Measurements from ENCODE around the gene SNX17.
"Not testable (repeated sequence)": the region's sequence is repeated elsewhere in the genome, so short reads cannot be mapped to it uniquely, and the experiment has no call there.

Gene SNX17

GRCh38 chr2:27370026-27370815, at the start of gene SNX17, which contains the start of gene EIF2B4:
TSS of gene SNX17 (plus strand) at chr2:27370616. CDS start at chr2:27370744, 128 bp downstream.
TSS of gene EIF2B4 (minus strand) at chr2:27370338. CDS start at chr2:27370314, 24 bp downstream.
- peak; percentile 99 for DNase-seq

- no peak for DNase-seq
These were observed 49.4 kb upstream of the SNX17 start for GRCh38 chr2:27320958-27321543.

GRCh38 chr2:27322301-27322765, 48.1 kb upstream of the SNX17 start:
- DNase-seq, result no peak

GRCh38 chr2:27322766-27323595, 47.4 kb upstream of the SNX17 start, which contains the start of gene MPV17:
TSS of gene MPV17 (minus strand) at chr2:27323097. CDS start at chr2:27322517, 580 bp downstream.
- peak; percentile 81 to 82 for DNase-seq

GRCh38 chr2:27323596-27324285, 46.7 kb upstream of the SNX17 start:
- DNase-seq, result no peak

GRCh38 chr2:27324720-27325119, 45.7 kb upstream of the SNX17 start:
- DNase-seq, result no peak

- no peak for DNase-seq
These were observed 35.1 kb upstream of the SNX17 start for GRCh38 chr2:27335311-27335710.

- DNase-seq, result no peak
These were observed 34.2 kb upstream of the SNX17 start for GRCh38 chr2:27336173-27336572.

- no peak for DNase-seq
These were observed 22.8 kb upstream of the SNX17 start for GRCh38 chr2:27347641-27348040.

GRCh38 chr2:27350106-27350693, 20.2 kb upstream of the SNX17 start:
- DNase-seq, result no peak

- no peak for DNase-seq
These were observed 18.4 kb upstream of the SNX17 start for GRCh38 chr2:27351802-27352598.

GRCh38 chr2:27353386-27353761, 17.0 kb upstream of the SNX17 start:
- DNase-seq, result not testable (repeated sequence)

- DNase-seq, result no peak
These were observed 16.4 kb upstream of the SNX17 start for GRCh38 chr2:27353762-27354596.

GRCh38 chr2:27354597-27354927, 15.9 kb upstream of the SNX17 start:
- no peak for DNase-seq

- no peak for DNase-seq
These were observed 14.4 kb upstream of the SNX17 start for GRCh38 chr2:27356056-27356381.

GRCh38 chr2:27356382-27357181, 13.8 kb upstream of the SNX17 start, which contains the start of gene GTF3C2:
TSS of gene GTF3C2 (minus strand) at chr2:27356764. CDS start at chr2:27343554, 13,210 bp downstream.
- peak; percentile 92 for DNase-seq

GRCh38 chr2:27362678-27363420, 7.6 kb upstream of the SNX17 start:
- no peak for DNase-seq

GRCh38 chr2:27363933-27364332, 6.5 kb upstream of the SNX17 start:
- no peak for DNase-seq

- DNase-seq, result no peak
These were observed 868 bp upstream of the SNX17 start for GRCh38 chr2:27369471-27370025.
